ENCODE data around the gene ATOH7. TPM values are rescaled to one million over a fixed set of nuclear protein-coding genes. Genes with fewer than 3 reads are reported as not detected.

ATOH7 gene
- polyA plus RNA-seq, 1 donor (not counting 4 experiments of a cell fraction or from before 2014, with no cell fraction given), result not detected

DNA sequence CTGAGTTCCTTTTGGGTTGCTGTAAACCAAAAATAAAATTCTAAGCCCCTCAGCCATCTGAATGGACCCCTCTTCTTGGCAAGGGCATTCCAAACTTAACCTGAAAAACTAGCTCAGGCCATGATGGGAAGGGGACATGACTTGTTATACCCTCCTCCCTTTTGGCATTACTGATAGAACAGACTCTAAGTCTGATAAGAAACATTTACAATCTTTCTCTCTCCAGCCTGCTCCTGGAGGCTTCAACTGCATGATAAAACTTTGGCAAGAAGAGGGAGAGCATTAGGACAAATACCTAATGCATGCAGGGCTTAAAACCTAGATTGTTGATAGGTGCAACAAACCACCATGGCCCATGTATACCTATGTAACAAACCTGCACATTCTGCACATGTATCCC lies 40.9 kb upstream of the ATOH7 start:
- H3K36me3 ChIP-seq (ENCODE audit: control insufficient read depth in 2 of 2, extremely low read depth in 1 of 2, insufficient read depth in 2 of 2, low read length in 2 of 2), result no peaks in the 10 kb centered on the region
- dilution Hi-C loops (cut with MboI; ENCODE audit: extremely low pct_ligation_motif_present, low sequenced_read_pairs), result no loop called here
- no peak overlapping the region for H3K9ac ChIP-seq (ENCODE audit: control insufficient read depth, extremely low read depth, insufficient read depth, low read length)
- FAIRE-seq (no peak), DNase-seq (ENCODE audit: low read depth, low spot score) (no peak)
- H3K4me2 ChIP-seq (ENCODE audit: control insufficient read depth, extremely low read depth, insufficient read depth, low read depth, low read length), result no peak overlapping the region
- H3K79me2 ChIP-seq (ENCODE audit: control insufficient read depth, insufficient read depth, low read length), result no peaks in the 10 kb centered on the region
- no peaks in the 10 kb centered on the region for H3K27me3 ChIP-seq (ENCODE audit: control insufficient read depth, extremely low read depth, insufficient read depth, low read length)
- TF ChIP-seq, protein P1, sequence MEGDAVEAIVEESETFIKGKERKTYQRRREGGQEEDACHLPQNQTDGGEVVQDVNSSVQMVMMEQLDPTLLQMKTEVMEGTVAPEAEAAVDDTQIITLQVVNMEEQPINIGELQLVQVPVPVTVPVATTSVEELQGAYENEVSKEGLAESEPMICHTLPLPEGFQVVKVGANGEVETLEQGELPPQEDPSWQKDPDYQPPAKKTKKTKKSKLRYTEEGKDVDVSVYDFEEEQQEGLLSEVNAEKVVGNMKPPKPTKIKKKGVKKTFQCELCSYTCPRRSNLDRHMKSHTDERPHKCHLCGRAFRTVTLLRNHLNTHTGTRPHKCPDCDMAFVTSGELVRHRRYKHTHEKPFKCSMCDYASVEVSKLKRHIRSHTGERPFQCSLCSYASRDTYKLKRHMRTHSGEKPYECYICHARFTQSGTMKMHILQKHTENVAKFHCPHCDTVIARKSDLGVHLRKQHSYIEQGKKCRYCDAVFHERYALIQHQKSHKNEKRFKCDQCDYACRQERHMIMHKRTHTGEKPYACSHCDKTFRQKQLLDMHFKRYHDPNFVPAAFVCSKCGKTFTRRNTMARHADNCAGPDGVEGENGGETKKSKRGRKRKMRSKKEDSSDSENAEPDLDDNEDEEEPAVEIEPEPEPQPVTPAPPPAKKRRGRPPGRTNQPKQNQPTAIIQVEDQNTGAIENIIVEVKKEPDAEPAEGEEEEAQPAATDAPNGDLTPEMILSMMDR (optimal IDR thresholded peaks at IDR 0.05 in 1 of 3, IDR thresholded peaks at IDR 0.05 in 1 of 3, conservative IDR thresholded peaks at IDR 0.05 in 1 of 3; ENCODE audit: extremely low read depth in 1 of 3, insufficient read depth in 2 of 3, low read length in 3 of 3), result no peak
- TF ChIP-seq EZH2 (IDR thresholded peaks at IDR 0.05; ENCODE audit: low read length), result no peak
- H3K4me3 ChIP-seq (ENCODE audit: control insufficient read depth in 2 of 3, extremely low read depth in 1 of 3, insufficient read depth in 2 of 3, low read depth in 1 of 3, low read length in 3 of 3), result no peak overlapping the region
- no peaks in the 10 kb centered on the region for H3K9me1 ChIP-seq (ENCODE audit: control insufficient read depth, extremely low read depth, insufficient read depth, low read length)
- no peak overlapping the region for H2AFZ ChIP-seq (ENCODE audit: control insufficient read depth, low read length)
- no peaks in the 10 kb centered on the region for H3K9me3 ChIP-seq (ENCODE audit: control insufficient read depth, low read depth, low read length)
- H3K27ac ChIP-seq (ENCODE audit: control insufficient read depth, insufficient read depth, low read length), result no peak overlapping the region
- H3K4me1 ChIP-seq (ENCODE audit: control insufficient read depth, extremely low read depth, insufficient read depth, low read length), result no peaks in the 10 kb centered on the region
- H4K20me1 ChIP-seq (ENCODE audit: control insufficient read depth, extremely low read depth, insufficient read depth, low read length), result no peaks in the 10 kb centered on the region

DNA sequence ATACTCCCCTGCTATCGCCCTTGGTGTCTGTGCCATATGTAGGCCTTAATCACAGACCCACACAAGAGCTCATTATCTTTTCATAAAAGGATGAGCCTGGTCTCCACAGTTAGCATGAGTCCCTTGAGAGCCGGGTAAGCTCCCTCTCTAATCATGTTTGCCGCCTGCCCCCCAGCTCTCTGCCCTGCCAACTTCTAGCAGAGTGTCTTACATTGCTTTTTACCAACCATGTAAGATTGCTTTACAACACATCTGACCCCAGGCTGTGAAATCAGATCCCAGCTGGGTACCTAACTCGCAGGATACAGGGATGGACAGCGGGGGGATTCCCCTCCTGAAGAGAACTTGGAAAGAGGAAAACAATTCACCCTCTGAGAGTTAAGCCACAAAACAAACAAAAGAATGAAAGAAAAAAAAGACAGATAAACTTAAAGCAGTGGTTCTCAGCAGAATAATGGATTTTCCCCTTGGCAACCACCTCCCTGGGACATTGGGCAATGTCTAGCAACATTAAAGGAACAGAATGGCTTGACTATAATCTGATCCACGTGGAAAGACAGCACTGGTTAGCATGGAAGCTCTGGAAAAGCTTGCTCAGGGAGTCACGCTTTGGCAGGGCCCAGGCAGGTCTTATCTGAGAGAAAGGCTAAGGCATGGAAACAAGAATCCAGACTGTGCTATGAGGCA lies 39.4 kb upstream of the ATOH7 start:
- no peaks in the 10 kb centered on the region for H3K9me3 ChIP-seq (ENCODE audit: control insufficient read depth, low read depth, low read length)
- no peaks in the 10 kb centered on the region for H3K79me2 ChIP-seq (ENCODE audit: control insufficient read depth, insufficient read depth, low read length)
- H3K27me3 ChIP-seq (ENCODE audit: control insufficient read depth, extremely low read depth, insufficient read depth, low read length), result no peaks in the 10 kb centered on the region
- dilution Hi-C loops (cut with MboI; ENCODE audit: extremely low pct_ligation_motif_present, low sequenced_read_pairs), result no loop called here
- no peak overlapping the region for H3K4me3 ChIP-seq (ENCODE audit: control insufficient read depth in 2 of 3, extremely low read depth in 1 of 3, insufficient read depth in 2 of 3, low read depth in 1 of 3, low read length in 3 of 3)
- no peaks in the 10 kb centered on the region for H4K20me1 ChIP-seq (ENCODE audit: control insufficient read depth, extremely low read depth, insufficient read depth, low read length)
- no peak overlapping the region for H3K9ac ChIP-seq (ENCODE audit: control insufficient read depth, extremely low read depth, insufficient read depth, low read length)
- no peak overlapping the region for H3K27ac ChIP-seq (ENCODE audit: control insufficient read depth, insufficient read depth, low read length)
- H3K9me1 ChIP-seq (ENCODE audit: control insufficient read depth, extremely low read depth, insufficient read depth, low read length), result no peaks in the 10 kb centered on the region
- no peaks in the 10 kb centered on the region for H3K4me1 ChIP-seq (ENCODE audit: control insufficient read depth, extremely low read depth, insufficient read depth, low read length)
- DNase-seq (ENCODE audit: low read depth, low spot score), result no peak
- no peak overlapping the region for H3K4me2 ChIP-seq (ENCODE audit: control insufficient read depth, extremely low read depth, insufficient read depth, low read depth, low read length)
- no peak overlapping the region for H2AFZ ChIP-seq (ENCODE audit: control insufficient read depth, low read length)
- TF ChIP-seq, protein P1 (optimal IDR thresholded peaks at IDR 0.05 in 1 of 3, IDR thresholded peaks at IDR 0.05 in 1 of 3, conservative IDR thresholded peaks at IDR 0.05 in 1 of 3; ENCODE audit: extremely low read depth in 1 of 3, insufficient read depth in 2 of 3, low read length in 3 of 3), result no peak
- TF ChIP-seq EZH2 (IDR thresholded peaks at IDR 0.05; ENCODE audit: low read length), result no peak
- FAIRE-seq, result no peak
- H3K36me3 ChIP-seq (ENCODE audit: control insufficient read depth in 2 of 2, extremely low read depth in 1 of 2, insufficient read depth in 2 of 2, low read length in 2 of 2), result no peaks in the 10 kb centered on the region

All from keratinocyte (primary cell).